ENCODE measurements around the gene RSPO3.
"Not testable (repeated sequence)": the region's sequence is repeated elsewhere in the genome, so short reads cannot be mapped to it uniquely, and the experiment has no call there.

RSPO3 gene

DNA sequence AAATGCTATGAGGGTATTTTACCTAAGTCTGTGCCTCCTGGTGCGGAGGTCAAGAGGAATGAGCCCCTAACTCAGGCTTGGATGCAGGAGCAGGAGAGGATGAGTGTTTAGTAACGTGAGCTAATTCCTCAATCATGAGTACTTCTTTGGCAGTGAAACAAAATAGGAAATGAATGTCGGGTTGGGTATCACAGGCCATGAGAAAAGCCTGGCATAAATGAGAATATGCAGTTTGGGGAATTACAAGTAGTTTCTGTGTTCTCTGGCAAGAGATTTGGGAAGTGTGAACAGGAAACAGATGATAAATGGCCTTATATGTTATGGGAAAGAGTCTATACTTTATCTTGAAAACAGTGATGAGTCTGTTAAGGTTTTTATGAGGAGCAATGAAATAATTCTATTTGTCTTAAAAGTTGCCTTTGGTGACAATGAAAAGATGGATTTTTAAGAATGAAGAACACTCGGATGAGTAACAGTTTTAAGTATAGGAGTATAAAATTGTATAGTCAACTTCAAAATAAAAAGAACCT lies 89.2 kb downstream of the RSPO3 start:
- DNase-seq: no peak

DNA sequence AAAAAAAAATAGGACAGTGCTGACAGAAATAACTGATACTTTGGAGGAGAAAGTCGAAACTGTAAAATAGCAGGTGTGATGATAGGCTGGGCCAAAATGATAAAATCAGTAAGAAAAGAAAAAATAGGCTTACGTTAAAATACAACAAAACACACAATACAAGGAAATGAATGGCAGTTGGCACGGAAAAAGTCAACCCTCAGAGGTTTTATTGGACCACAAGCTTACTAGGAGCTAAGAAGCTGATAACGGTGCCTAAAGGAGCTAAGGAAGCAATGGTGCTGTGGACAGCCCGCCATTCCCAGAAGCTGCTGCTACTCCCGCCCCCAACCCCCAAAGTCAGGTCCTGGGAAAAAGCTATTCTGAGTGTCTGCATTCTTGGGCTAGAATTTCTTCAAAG lies 92.3 kb downstream of the RSPO3 start:
- DNase-seq: no peak

DNA sequence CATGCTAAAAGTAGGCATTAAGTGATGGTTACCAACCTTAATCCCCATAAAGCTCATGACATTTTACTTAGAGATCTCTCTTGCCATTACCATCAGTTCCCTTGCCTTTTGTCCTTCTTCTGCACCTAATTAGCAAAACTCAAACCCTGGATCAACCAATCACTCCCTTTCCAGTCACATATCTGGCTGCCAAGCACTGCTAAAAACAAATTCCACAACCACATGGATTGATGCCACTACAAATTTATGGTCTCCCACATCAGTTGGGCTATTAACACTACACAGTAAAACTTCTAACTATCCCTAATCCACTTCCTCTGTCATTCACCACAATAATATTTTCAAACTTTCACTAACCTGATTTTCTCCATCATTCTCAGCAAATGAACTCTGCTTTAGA lies 93.9 kb downstream of the RSPO3 start:
- DNase-seq: no peak

DNA sequence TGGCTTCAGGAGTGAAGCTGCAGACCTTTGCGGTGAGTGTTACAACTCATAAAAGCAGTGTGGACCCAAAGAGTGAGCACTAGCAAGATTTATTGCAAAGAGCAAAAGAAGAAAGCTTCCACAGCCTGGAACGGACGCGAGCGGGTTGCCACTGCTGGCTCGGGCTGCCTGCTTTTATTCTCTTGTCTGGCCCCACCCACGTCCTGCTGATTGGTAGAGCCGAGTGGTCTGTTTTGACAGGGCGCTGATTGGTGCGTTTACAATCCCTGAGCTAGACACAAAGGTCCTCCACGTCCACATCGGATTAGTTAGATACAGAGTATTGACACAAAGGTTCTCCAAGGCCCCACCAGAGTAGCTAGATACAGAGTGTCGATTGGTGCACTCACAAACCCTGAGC lies 95.6 kb downstream of the RSPO3 start:
- not testable (repeated sequence) for DNase-seq

DNA sequence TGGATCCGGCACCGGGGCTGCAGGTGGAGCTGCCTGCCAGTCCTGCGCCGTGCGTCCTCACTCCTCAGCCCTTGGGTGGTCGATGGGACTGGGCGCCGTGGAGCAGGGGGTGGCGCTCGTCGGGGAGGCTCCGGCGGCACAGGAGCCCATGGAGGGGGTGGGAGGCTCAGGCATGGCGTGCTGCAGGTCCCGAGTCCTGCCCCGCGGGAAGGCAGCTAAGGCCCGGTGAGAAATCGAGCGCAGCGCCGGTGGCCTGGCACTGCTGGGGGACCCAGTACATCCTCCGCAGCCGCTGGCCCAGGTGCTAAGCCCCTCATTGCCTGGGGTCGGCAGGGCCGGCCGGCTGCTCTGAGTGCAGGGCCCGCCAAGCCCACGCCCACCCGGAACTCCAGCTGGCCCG lies 96.1 kb downstream of the RSPO3 start:
- DNase-seq: not testable (repeated sequence)

DNA sequence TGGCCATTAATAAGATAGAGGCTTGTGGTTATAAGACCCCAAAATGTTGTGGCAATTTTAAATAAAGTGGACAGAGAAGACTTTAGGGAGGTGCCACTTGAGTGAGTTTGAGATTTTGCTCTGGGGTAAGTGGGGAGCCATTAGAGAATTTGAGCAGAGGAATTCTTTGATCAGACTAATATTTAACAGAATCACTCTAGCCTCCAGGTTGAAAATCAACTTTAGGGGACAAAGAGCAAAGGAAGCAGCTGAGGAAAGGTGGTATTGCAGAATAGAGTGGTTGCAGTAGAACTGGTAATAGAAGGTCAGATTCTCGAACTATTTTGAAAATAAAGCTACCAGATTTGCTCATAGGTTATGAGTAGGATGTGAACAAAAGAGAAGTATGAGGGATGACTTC lies 97.5 kb downstream of the RSPO3 start:
- no peak for DNase-seq

DNA sequence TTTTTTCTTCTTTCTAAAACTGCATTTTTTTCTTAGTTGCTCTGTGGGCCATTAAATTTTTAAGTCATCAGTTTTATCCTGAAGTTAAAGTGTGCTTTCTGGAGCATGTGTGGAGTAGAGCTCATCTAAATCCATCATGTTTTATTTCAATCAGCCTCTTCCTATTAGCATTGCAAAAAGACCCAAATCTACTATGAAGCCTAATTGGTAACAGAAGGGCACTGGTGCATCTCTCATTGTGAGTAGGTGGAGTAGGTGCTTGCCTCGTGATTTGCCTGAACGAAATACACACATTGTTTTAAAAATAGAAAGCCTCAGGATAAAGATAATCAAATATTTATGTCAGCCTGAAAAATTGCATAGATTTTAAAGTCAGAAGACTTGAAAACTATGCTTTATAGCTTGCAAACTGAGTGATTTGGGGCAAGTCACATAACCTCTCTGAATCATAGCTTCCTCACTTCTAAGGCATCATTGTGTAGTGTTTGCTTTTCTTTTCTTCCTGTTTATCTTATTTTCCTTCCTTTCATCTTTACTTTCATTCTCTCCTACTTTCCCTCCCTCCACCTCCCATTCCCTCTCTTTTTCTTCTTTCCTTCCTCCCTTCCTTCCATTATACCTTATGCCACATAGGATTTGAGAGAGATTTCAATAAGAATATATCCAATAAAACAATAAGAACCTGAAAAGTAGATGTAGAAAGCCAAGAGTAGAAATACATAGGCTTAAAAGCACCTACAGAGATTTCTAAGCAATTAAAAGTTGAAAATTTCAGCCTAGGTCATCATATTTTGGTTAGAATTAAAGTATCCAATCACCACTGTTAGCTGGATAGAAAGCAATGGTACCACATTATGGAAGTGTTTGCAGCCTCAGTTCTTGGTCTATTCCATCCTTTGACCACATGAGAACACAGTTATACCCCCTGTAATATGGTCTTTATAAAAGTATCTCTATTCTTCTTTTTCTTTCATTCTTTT lies 98.6 kb downstream of the RSPO3 start:
- no peak for DNase-seq

DNA sequence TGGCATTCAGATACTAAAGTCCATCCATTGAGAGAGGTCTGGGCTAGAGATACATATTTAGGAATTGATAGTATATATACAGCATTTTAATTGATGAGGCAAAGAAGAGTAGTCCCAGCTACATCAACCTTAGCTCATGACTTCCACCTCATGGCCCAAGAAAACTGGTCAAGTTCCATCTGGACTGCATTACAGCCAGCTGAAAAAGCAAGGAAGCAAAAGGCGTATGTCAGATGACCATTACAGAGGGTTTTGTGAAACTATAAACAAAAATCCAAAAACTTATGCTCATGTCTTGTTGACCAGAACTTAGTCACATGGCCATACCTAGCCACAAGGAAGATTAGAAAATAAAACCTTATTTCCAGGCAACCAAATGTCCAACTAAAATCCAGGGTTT lies 101.4 kb downstream of the RSPO3 start:
- DNase-seq: no peak

DNA sequence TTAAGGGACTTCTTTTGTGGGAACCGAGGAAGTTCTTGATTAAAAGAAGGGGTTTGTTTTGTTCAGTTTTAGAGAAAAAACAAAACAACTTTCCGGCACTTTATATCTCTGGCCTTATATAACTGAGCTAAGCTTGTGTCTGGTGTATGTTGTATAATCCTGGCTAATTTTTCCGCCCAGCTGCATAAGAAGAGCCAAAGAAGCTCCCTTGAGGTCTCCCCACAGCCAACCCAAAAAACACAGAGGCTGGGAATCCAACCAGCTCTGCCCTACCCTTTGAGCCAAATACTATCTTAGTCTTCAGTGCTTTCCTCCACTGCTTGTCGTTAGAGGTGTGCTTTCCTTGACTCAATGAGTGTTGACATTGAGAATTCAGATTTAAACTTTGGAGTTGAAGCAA lies 102.7 kb downstream of the RSPO3 start:
- DNase-seq: no peak

DNA sequence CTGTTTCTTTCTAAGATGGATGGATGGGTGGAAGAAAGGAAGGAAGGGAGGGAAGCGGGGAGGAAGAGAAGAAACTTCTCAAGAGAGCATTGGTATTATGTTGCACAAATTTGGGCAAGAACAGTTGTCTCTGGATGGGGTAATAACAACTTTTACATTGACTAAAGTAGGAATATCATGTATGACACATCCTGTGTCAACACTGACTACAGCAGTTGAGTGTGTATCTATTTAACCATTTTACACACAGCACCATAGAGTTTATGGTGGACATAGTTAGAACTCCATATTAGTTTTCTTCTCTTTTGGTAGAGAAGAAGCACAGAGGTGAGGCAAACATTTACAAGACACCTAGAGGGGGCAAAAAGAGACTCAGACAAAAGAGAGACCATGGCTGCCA lies 103.9 kb downstream of the RSPO3 start:
- DNase-seq: no peak

DNA sequence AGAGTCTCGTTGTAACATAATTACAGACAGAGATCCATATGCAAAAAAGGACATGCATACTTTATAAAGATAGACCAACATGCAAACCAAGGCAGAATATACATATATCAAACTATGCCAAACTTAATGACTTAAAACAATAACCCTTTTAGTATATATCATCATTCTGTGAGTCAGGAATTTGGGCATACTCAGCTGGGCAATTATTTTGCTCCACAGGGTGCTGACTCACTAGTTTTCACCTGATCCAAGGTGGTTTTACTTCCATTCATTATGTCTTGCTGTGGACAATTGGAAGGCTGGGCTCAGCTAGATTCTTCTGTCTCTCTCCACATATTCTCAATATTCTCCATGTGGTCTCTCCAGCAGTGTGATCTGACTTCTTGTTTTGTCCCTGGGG lies 107.0 kb downstream of the RSPO3 start:
- DNase-seq: peak; percentile 41 to 53

DNA sequence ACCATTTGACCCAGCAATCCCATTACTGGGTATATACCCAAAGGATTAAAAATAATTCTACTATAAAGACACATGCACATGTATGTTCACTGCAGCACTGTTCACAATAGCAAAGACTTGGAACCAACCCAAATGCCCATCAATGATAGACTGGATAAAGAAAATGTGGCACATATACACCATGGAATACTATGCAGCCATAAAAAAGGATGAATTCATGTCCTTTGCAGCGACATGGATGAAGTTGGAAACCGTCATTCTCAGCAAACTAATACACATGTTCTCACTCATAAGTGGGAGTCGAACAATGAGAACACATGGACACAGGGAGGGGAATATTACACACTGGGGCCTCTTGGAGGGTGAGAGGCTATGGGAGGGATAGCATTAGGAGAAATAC lies 115.3 kb downstream of the RSPO3 start:
- DNase-seq: not testable (repeated sequence)

DNA sequence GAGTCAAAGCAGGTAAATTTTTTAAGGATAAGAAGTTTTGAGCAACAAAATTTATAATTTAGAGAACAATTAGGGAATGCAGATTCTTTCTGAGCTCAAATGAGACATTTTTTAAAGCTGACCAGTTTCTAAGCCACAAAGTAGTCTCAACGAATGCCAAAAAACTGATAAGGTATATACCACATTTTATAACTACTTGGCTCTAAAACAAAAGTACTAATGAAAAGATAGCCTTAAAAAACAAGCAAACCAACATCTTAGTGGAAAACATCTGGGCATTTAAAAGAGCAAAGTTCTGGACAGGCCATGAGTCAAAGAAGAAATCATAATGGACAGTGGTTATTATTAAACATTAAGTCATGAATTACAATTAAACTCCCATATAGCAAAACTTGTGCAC lies 125.0 kb downstream of the RSPO3 start:
- no peak for DNase-seq
